ENCODE results near the gene PODN. TPM values are rescaled to one million over a fixed set of nuclear protein-coding genes. Genes with fewer than 3 reads are reported as not detected.

PODN gene
- total RNA-seq, 1 experiment from 2014 or later: 0.17 TPM

DNA sequence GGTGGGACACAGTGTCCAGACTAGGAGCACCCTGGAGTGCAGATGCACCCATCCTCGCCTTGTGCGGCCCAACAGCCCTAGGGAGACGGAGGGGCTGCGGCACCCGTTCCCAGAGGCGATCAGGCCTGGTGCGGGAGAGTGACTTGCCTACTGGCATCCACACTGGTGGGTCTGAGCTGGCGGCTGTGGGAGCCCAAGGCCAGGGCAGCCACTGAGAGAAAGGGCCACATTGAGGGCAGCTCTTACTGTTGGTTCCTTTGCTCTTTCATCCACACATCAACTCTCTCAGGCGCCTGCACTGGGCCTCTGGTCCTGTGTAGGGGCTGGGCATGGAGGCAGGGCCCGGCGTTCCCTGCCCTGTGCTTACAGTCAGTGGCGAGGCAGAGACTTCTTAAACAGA is 8.6 kb downstream of the PODN start:
- H3K9me3 Mint-ChIP-seq: no peaks in the 10 kb centered on the region
- Histone ChIP-seq H3T11ph (ENCODE audit: low read length) (no peak overlapping the region), H3K23ac (ENCODE audit: insufficient read length, low read depth, low read length) (no peak overlapping the region), H3K18ac (ENCODE audit: insufficient read length, low read depth, low read length) (no peak overlapping the region), H3K23me2 (ENCODE audit: insufficient read length, low read depth, low read length, poor library complexity, severe bottlenecking) (no peaks in the 10 kb centered on the region), H4K91ac (ENCODE audit: insufficient read length, low read depth, low read length) (no peak overlapping the region), H2BK15ac (ENCODE audit: low read depth, low read length) (no peak overlapping the region), H4K5ac (ENCODE audit: insufficient read length, low read depth, low read length) (no peak overlapping the region), H2BK20ac (ENCODE audit: low read depth, low read length, poor library complexity, severe bottlenecking) (no peak overlapping the region), H2AFZ (ENCODE audit: low read length) (no peak overlapping the region), H3K14ac (ENCODE audit: insufficient read depth, low read length) (no peak overlapping the region), H3K9ac (ENCODE audit: extremely low read depth, insufficient read length, low read length) (no peak overlapping the region), H2BK12ac (ENCODE audit: insufficient read length, low read depth, low read length) (no peak overlapping the region), H3K27ac (ENCODE audit: insufficient read length, low read depth, low read length) (no peak overlapping the region), H3K79me2 (ENCODE audit: insufficient read depth, low read length) (no peaks in the 10 kb centered on the region), H3K27me3 (ENCODE audit: insufficient read depth, low read length) (no peaks in the 10 kb centered on the region), H3K4me1 (ENCODE audit: insufficient read depth, low read length) (no peaks in the 10 kb centered on the region), H3K4me2 (ENCODE audit: insufficient read depth, insufficient read length, low read length) (no peak overlapping the region), H3K9me3 (ENCODE audit: control insufficient read depth, low read depth, low read length) (no peaks in the 10 kb centered on the region), H3K79me1 (ENCODE audit: insufficient read depth, low read depth, low read length, poor library complexity, severe bottlenecking) (no peaks in the 10 kb centered on the region), H4K8ac (replicated peaks; ENCODE audit: insufficient read length, low read depth, low read length) (no peak overlapping the region), H2AK5ac (ENCODE audit: insufficient read length, low read length) (no peak overlapping the region), H3K4ac (ENCODE audit: low read depth, low read length) (no peak overlapping the region), H2BK120ac (ENCODE audit: low read depth, low read length, poor library complexity, severe bottlenecking) (no peak overlapping the region), H3K56ac (ENCODE audit: insufficient read length, low read depth, low read length) (no peak overlapping the region), H4K20me1 (ENCODE audit: control insufficient read depth, insufficient read depth, insufficient read length) (no peaks in the 10 kb centered on the region), H2BK5ac (ENCODE audit: insufficient read length, low read length) (no peak overlapping the region)
- H3K36me3 Mint-ChIP-seq (ENCODE audit: insufficient read depth in 1 of 3, low read depth in 3 of 3): no peaks in the 10 kb centered on the region
- TF ChIP-seq, protein P1, sequence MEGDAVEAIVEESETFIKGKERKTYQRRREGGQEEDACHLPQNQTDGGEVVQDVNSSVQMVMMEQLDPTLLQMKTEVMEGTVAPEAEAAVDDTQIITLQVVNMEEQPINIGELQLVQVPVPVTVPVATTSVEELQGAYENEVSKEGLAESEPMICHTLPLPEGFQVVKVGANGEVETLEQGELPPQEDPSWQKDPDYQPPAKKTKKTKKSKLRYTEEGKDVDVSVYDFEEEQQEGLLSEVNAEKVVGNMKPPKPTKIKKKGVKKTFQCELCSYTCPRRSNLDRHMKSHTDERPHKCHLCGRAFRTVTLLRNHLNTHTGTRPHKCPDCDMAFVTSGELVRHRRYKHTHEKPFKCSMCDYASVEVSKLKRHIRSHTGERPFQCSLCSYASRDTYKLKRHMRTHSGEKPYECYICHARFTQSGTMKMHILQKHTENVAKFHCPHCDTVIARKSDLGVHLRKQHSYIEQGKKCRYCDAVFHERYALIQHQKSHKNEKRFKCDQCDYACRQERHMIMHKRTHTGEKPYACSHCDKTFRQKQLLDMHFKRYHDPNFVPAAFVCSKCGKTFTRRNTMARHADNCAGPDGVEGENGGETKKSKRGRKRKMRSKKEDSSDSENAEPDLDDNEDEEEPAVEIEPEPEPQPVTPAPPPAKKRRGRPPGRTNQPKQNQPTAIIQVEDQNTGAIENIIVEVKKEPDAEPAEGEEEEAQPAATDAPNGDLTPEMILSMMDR (conservative IDR thresholded peaks at IDR 0.05): no peak
- H3K27ac Mint-ChIP-seq: no peak overlapping the region
- H3K27me3 Mint-ChIP-seq (ENCODE audit: low read depth): peaks cover 4% of the 10 kb centered on the region
- DNase-seq: peak; percentile 26
- H3K4me3 Mint-ChIP-seq: no peak overlapping the region
- peaks cover 0 to 9% of the 10 kb centered on the region in 2 experiments; a peak in 1 of 4 replicates for H3K4me1 Mint-ChIP-seq
- no CpG with 5 or more reads among the region's 12 CpGs for WGBS (ENCODE audit: extremely low coverage, insufficient read length, low lambda C conversion rate)

Data from H9 (cell line).